HUDEP-2 (cell line): ENCODE measurements around the gene HS6ST2.

Experiments
- DNase-seq, 76 experiments: peaks; one replicate each; lab custom pipeline; 2025; ENCODE audit not compliant: unreplicated experiment in 76 of 76; lab: John Stamatoyannopoulos, UW

Gene HS6ST2

GRCh38 chrX:132692066-132692465 is 266.4 kb downstream of the HS6ST2 start:
- no peak for DNase-seq

- no peak for DNase-seq
These were observed 268.5 kb downstream of the HS6ST2 start for GRCh38 chrX:132689612-132690563.

GRCh38 chrX:132685276-132685675 is 273.2 kb downstream of the HS6ST2 start:
- no peak for DNase-seq

- DNase-seq: no peak
These were observed 281.2 kb downstream of the HS6ST2 start for GRCh38 chrX:132677233-132677716.

GRCh38 chrX:132676561-132677186 is 281.8 kb downstream of the HS6ST2 start:
- no peak for DNase-seq

- DNase-seq: peak in 1 of 76 experiments; percentile 3
These were observed 282.3 kb downstream of the HS6ST2 start for GRCh38 chrX:132676102-132676501.

GRCh38 chrX:132673331-132673730 is 285.1 kb downstream of the HS6ST2 start:
- DNase-seq: no peak

GRCh38 chrX:132671229-132671641 is 287.2 kb downstream of the HS6ST2 start:
- DNase-seq: no peak

GRCh38 chrX:132669142-132669541 is 289.3 kb downstream of the HS6ST2 start:
- no peak for DNase-seq

- no peak for DNase-seq
These were observed 290.3 kb downstream of the HS6ST2 start for GRCh38 chrX:132668178-132668577.

GRCh38 chrX:132665676-132666075 is 292.8 kb downstream of the HS6ST2 start:
- DNase-seq: no peak

- DNase-seq: no peak
These were observed 294.2 kb downstream of the HS6ST2 start for GRCh38 chrX:132664273-132664672.

- DNase-seq: no peak
These were observed 295.6 kb downstream of the HS6ST2 start for GRCh38 chrX:132662844-132663243.

GRCh38 chrX:132657876-132658275 is 300.6 kb downstream of the HS6ST2 start:
- no peak for DNase-seq

- no peak for DNase-seq
These were observed 305.6 kb downstream of the HS6ST2 start for GRCh38 chrX:132652871-132653270.

GRCh38 chrX:132651421-132652086 is 306.9 kb downstream of the HS6ST2 start:
- DNase-seq: peak in 1 of 76 experiments; percentile 3

- DNase-seq: no peak
These were observed 309.5 kb downstream of the HS6ST2 start for GRCh38 chrX:132648895-132649294.

GRCh38 chrX:132639446-132639845 is 319.0 kb downstream of the HS6ST2 start:
- DNase-seq: no peak

GRCh38 chrX:132638313-132638712 is 320.1 kb downstream of the HS6ST2 start:
- DNase-seq: no peak

- no peak for DNase-seq
These were observed 322.3 kb downstream of the HS6ST2 start for GRCh38 chrX:132636080-132636479.

GRCh38 chrX:132634521-132634920 is 323.9 kb downstream of the HS6ST2 start:
- DNase-seq: no peak
